ENCODE measurements around the gene TMEM203.

Gene TMEM203

DNA sequence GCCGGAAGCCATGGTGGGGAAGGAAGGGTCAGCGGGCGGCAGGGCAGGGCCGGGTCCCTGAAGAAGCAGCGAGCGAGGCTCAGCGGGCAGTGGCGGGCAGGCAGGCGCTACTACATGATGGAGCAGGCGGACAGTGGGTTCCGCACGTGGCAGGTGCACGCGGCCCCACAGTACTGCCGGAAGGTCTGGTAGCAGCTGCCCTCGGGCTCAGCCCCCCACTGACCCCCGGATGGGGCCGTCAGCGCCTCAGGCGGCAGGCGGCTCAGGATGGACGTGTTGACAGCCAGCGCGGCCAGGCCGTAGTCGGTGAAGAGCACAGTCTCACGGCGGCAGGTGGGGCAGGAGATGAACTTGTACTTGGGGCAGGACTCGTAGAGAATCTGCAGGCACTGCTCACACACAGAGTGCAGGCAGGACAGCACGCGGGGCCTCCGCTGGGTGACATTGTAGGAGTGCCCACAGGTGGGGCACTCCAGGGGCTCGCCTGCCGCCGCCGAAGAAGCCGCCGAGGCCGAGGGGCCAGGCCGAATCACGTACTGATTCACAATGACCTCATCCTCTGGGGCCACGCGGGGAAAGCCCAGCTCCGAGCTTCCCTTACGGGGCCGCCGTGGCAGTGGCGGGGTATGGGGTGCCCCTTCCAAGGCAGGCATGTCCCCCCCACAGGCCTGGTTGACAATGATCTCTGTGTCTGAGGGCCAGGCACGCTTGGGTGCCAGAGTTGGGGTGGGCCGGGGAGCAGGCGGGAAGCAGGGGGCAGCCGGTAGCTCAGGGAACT is 15.1 kb upstream of the TMEM203 start:
- in situ Hi-C loops (cut with HindIII; ENCODE audit: low sequenced_read_pairs): loop anchor here (5.0 kb wide), 1 partner anchor 53 kb away; no protein-coding TSS in a partner anchor

DNA sequence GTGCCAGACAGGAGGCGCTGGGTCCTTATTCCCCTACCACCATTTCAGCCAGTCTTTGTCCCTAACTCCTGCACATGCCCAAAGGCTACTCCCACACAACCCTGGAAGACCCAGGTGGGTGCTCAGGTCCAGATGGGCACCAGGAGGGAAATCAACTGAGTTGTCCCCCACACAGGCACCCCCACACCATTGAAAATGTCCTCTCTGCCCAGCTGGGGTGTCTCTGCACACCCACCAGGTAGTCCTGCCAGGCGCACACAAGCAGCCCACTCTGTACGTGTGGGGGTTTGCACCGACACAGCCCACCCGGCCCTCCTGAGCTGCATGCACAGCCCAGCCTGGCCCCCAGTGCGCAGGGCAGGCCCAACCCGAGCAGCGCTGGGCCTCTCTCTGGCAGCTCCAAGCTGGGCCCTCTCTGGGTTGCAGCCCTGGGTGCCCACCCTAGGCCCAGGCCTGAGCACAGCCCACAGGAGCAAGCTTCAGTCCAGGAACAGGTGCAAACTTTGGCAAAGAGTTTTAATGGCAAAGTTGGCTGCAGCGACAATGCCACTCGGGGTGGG is 14.4 kb upstream of the TMEM203 start:
- in situ Hi-C loops (cut with HindIII; ENCODE audit: low sequenced_read_pairs): loop anchor here (5.0 kb wide), 1 partner anchor 53 kb away; no protein-coding TSS in a partner anchor

DNA sequence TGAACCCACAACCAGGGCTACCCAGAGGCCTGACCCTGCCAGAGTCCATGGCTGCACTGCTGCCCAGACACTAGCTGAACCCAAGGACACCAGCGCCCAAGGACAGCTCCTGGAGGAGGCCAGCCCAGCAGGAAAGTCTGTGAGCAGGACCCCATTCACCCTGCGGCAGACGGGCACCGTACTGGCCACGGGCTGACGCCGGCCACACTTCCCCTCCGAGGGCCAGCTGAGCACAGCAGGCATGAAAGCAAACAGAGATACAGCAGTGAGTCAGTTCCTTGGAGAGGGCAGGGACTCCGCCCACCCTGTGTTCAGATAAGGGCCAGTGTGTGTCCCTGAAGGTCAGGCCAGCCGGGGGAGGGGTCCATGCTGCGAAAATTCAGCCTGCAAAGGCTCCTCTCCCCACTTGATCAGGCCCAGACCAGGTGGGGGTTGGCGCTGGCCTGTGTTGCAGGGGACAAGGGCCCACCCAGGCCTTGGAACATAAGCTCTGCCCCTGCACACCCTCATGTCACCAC is 13.4 kb upstream of the TMEM203 start:
- in situ Hi-C loops (cut with HindIII; ENCODE audit: low sequenced_read_pairs): no loop called here

DNA sequence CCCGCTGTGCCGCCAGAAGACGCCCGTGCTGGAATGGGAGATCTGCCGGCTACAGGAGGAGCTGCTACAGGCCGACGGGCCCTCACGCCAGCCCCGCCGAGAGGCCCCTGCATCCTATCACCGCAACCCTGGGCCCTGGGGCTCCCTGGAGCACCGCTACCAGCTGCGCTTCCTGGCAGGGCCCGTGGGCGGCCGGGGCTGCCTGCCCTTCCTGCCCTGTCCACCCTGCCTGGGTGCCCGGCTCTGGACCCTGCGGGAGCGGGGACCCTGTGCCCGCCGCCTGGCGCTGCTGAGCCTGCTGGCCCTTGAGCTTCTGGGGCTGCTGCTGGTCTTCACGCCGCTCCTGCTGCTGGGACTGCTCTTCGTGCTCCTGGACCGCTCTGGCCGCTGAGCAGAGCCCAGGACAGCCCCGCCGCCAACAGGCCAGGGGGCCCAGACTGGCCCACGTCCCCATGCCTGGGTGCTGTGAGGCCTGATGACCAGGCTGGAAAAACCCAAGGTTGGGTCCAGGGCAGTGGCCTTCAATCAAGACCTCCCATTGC is 12.8 kb upstream of the TMEM203 start:
- in situ Hi-C loops (cut with HindIII; ENCODE audit: low sequenced_read_pairs): no loop called here

DNA sequence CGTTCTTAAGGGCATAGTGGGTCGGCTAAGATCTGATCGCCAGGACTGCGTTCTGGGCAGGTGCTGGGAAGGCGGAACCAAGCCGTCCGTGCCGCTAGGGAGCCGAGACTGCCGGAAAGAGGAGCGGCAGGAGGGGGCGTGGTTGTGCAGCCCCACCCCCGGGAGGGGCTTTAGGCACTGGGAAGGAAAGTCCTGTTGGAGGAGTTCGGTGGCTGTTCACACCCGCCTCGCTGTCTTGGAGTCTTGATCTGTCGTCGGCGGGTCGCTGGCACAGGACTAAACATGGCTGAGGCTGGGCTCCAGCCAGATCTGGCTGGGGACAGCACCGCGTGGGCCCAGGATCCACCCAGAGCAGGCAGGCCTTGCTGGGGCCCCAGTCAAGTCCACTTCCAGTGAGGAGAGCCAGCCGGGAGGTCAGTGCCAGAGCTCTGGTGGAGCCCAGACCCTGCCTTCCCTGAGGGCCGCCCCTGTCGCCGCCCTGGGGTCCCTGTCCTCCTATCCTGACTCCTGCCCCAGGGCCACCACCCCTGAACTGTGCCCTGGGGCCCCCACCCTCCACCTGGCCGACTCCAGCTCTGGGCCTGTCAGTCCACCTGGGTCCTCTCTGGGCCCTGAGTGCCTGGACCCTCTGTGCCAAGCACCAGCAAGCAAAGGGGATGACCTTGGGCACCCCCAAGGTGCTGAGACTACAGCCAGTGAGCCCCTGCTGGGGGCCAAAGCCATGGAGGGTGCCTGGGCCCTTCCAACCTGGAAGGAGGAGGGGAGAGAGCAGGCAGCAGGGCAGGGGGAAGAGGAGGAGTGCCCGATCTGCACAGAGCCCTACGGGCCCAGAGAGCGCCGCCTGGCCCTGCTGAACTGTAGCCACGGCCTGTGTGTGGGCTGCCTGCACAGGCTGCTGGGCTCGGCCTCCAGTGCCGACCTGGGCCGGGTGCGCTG is 12.1 kb upstream of the TMEM203 start:
- in situ Hi-C loops (cut with HindIII; ENCODE audit: low sequenced_read_pairs): no loop called here

DNA sequence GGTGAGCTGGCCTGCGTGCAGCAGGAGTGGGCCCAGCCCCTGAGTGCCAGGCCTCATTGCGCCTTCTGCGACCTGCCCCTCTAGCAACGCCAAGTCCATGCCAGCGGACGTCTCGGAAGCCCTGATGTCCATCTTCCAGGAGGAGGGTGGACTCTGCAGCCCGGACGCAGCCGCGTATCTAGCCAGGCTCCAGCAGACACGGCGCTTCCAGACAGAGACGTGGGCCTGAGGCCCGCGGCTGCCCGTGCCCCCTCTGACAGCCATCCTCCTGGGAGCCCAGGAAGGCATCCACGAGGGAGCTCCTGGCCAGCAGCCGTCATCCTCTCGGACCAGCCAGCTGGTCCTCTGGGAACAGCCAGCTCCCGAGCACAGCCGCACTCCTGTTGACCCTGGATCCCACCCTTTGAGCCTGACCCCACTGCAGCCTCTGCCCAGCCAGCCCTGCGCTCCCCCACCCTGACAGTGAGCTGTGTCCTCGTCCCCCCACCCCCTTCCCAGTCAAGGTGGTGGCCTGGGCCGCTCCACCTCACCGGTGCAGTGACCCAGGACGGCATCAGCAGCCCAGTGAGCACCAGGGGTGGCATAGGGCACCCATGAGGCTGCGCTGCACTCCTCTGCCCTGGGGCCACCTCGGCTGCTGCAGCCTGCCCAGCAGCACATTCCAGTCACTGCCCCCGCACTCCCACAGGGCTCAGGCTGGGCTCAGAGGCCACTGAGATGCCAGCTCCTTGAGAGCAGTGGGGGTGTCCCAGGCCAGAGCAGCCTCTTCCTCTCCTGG is 10.9 kb upstream of the TMEM203 start:
- in situ Hi-C loops (cut with HindIII; ENCODE audit: low sequenced_read_pairs): no loop called here

DNA sequence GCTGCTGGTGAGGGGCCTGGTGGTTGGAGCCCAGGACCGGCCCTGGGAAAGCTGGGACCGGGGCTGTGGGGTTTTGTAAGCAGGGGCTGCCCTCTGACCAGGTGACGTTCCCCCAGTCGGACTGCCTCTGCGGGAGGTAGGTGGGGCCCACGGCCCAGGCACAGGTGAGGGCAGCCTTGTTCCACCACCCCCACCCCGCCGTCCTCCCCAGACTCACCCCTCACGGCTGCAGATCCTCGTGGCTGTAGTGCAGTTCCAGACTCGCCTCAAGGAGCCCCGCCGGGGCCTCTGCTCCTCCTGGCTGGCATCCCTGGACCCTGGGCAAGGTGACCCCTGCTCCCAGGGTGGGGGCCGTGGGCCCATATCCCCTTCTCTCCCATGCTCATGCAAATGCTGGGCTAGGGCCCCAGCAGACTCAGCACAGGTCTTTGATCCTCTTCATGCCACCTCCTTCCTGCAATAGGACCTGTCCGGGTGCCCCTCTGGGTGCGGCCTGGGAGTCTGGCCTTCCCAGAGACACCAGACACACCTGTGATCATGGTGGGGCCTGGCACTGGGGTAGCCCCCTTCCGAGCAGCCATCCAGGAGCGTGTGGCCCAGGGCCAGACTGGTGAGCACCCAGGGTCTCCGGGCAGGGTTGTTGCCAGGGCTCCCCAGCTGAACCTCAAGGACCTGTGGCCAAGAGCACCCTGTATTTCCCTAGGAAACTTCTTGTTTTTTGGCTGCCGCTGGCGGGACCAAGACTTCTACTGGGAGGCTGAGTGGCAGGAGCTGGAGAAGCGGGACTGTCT is 9.9 kb upstream of the TMEM203 start:
- in situ Hi-C loops (cut with HindIII; ENCODE audit: low sequenced_read_pairs): no loop called here

DNA sequence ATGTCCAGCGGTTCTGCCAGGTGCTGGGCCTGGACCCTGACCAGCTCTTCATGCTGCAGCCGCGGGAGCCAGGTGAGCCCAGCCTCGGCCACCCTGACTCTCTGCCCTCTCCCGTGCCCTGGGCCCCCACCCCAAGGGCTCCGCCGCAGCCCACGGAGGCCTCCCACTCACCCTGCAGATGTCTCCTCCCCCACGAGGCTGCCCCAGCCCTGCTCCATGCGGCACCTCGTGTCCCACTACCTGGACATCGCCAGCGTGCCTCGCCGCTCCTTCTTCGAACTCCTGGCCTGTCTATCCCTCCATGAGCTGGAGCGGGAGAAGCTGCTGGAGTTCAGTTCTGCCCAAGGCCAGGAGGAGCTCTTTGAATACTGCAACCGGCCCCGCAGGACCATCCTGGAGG is 9.2 kb upstream of the TMEM203 start:
- in situ Hi-C loops (cut with HindIII; ENCODE audit: low sequenced_read_pairs): no loop called here

DNA sequence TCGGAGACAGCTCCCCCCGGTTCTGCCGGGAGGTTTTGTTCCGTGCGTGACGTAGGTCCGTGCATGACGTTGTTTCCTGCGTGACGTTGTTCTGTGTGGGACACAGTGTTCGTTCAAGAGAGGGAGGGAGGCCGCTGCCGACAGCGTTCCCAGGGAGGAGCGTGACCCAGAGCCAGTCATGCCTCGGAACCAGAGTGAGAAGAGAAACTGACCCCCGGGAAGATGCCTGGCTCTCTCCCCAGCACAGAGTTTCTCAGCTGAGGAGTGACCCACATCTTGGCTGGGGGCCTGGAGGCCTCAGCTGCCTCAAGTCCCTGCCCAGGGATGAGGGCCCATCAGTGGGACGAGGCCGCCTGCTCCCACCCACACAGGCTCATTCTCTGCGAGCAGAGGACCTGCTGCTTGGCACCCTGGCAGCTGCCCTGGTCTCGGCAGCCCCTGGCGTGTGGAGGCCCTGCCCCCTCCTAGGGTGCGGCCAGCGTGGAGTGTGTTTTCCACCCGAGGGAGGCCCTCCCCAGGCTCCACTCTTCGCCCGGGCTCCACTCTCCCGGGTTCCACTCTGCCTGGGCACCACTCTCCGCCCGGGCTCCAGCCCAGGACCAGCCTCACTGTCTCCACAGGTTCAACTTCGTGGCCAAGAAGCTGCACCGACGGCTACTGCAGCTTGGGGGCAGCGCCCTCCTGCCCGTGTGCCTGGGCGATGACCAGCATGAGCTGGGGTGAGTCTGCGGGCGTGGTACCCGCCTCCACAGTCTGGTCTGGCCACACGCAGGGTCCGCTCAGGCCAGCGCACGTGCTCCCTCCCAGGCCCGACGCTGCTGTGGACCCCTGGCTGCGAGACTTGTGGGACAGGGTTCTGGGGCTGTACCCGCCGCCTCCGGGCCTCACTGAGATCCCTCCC is 8.0 kb upstream of the TMEM203 start:
- in situ Hi-C loops (cut with HindIII; ENCODE audit: low sequenced_read_pairs): no loop called here

DNA sequence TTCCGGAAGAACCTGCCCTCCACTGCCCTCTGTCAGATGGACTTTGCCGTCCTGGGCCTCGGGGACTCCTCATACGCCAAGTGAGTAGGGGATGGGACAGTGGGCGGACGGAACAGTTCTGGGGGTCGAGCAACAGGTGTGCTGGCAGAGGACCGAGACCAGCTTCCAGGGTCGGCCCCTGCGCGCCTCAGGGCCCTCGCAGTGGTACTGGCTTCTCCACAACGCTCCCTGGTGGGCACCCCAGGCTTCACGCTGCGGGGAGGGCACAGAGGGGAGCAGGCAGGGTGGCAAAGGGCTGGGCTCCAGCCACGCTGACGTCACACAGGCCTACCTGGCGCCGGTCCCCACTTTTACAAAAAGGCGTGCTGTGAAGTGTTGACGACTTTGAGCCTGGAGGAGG is 7.1 kb upstream of the TMEM203 start:
- in situ Hi-C loops (cut with HindIII; ENCODE audit: low sequenced_read_pairs): no loop called here

DNA sequence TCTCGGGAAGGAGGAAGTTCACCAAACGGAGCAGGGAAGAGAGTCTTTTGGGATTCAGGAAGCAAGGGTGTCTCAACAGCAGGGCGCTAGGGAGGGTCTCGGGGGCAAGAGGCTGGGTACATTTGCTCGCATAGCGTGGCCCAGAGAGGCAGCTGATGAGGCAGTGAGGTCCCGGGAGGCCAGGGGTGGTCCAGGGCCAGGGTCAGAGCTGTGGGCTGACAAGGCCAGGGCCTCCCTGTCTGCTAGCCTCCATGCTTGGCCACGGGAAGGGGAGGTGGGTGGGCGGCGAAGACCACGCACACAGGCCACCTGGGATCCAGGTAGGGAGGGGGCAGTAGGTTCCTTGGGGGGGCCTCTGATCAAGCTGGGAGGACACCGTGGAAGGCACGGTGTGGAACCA is 6.1 kb upstream of the TMEM203 start:
- in situ Hi-C loops (cut with HindIII; ENCODE audit: low sequenced_read_pairs): no loop called here

DNA sequence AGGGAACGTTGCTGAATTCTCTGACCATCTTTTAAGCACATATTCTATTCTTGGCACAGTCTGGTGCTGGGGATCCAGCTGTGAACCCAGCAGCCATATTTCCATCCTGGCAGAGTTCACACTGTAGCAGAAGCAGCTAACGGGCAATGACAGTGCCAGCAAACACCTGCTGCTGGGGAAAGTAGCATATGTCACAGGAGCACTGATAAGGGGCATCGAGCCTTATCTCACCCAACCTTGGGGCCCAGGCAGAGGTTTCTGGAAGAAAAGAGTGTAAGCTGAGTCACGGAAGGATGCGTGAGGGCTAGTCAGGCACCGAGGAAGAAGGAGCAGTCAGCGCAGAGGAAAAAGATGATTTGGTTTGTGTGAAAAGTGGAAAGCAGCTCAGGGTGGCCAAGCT is 1.2 kb upstream of the TMEM203 start:
- in situ Hi-C loops (cut with HindIII; ENCODE audit: low sequenced_read_pairs): no loop called here

DNA sequence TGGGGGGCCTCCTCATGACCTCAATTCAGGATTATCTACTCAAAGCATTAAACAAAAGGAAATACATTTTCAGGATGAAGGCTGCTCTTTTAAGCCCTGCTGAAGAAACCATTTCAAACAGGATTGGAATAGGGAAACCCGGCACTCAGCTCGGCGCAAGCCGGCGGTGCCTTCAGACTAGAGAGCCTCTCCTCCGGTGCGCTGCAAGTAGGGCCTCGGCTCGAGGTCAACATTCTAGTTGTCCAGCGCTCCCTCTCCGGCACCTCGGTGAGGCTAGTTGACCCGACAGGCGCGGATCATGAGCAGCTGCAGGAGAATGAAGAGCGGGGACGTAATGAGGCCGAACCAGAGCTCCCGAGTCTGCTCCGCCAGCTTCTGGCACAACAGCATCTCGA is 720 bp downstream of the TMEM203 start:
- in situ Hi-C loops (cut with HindIII; ENCODE audit: low sequenced_read_pairs): no loop called here

DNA sequence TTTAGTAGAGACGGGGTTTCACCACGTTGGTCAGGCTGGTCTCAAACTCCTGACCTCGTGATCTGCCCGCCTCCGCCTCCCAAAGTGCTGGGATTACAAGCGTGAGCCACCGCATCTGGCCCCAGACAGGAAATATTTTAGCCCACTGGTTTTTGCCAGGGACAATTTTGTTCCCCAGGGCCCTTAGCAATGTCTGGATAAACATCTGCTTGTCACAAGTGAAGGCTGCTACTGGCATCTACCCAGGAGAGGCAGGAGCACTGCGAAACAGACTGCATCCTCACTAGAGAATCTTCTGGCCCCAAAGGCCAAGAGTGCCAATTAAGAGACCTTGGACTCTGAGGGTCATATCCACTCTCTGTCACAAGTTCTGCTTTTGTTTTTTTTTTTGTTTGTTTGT is 2.5 kb downstream of the TMEM203 start:
- in situ Hi-C loops (cut with HindIII; ENCODE audit: low sequenced_read_pairs): no loop called here

DNA sequence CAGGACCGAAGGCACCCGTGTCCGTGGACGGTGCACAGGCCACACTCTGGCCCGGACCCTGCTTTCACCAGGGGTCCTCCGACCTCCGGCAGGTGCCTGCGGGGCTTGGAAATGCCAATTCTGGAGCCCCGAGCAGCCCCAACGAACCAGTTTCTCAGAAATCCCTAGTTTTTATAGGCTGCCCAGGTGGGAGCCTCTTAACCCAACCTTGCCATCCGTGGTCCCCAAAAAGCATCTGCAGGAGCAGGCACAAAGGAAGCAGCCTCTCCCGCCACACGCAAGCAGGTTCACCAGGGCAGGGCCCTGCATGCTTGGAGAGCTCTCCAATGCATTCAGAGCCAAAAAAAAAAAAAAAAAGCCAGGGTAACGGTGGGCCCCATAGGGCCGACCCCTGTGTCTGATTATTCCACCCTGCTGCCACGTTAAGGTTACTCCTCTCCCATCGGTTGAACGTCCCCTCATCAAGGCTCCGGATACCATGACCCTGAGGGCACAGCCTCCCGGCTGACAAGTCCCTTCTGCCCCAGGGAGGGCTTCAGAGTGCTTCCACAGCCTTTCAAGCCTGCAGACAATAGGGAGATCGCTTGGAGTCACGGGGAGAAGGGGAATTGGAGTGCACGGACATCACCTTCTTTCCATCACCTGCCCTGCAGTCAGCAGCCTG is 4.1 kb downstream of the TMEM203 start:
- in situ Hi-C loops (cut with HindIII; ENCODE audit: low sequenced_read_pairs): no loop called here

DNA sequence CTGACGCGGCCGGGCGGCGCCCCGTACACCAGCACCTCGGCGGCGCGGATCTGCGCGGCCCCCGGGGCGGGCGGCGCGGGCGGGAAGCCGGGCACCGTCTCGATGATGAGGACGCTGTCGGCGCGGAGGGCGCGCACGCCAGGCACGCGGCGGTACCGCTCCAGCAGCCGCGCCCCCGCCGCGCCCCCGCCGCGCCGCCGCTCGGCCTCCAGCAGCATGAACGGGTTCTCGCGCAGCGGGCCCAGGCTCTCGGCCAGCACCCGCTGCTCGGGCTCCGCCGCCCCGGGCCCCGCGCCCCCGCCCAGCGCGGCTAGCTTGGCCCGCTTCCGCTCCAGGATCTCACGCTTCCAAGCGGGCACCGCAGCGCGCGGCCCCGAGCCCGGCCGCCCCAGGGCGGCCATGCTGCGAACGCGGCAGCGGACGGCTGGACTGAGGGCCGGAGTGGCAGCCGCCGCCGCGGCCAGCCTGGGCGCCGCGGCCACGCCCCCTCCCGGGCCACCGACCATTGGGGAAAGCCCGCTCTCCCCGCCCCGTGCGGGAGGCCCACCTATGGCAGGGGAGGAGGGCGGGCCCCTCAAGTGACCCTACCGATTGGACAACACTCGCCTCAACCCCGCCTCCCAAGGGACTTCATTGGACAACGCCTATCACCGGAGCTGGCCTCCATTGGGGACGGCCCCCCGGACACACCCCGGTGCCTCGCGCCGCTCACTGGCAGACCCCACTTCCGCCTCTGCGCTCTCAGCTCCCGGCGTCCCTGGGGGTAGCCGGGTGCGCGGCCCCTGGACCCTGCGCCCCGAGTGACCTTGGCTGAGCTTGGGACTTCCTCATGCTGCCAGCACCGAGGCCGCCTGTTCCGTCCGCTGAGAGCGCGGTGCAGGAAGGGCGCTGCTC is 4.9 kb downstream of the TMEM203 start, which contains the start of gene TPRN:
TPRN (minus strand) TSS at position 431 of the 894 bp plus-strand sequence; CDS start at position 401, 30 bp downstream.
- in situ Hi-C loops (cut with HindIII; ENCODE audit: low sequenced_read_pairs): no loop called here

Measured in endothelial cell of hepatic sinusoid (primary cell).